Gastroesophageal sphincter (tissue), 4 donors: Measurements from ENCODE around the gene IGSF11. TPM values are rescaled to one million over a fixed set of nuclear protein-coding genes. Genes with fewer than 3 reads are reported as not detected.
"Not testable (repeated sequence)": the region's sequence is repeated elsewhere in the genome, so short reads cannot be mapped to it uniquely, and the experiment has no call there.

ENCODE experiments used
- ATAC-seq: fragments of 150-250 bp; one replicate; pipeline ENCODE4 v1.9.1; 2016; ENCODE audit warnings: mild to moderate bottlenecking, moderate library complexity
- H3K27ac ChIP-seq, 4 donors: fragments of 200-600 bp; sonication (generic) in 3 of 4; 1 replicate in 3 of 4; 2 replicates in 1 of 4; pipeline ENCODE4 v1.5.1; 2016 to 2019
- H3K27me3 ChIP-seq: fragments of 200-600 bp; sonication (generic); one replicate; pipeline ENCODE4 v1.5.1; 2019
- H3K36me3 ChIP-seq, 2 donors: fragments of 200-600 bp; sonication (generic); one replicate each; pipeline ENCODE4 v1.5.1; 2019; ENCODE audit warnings: control low read depth in 1 of 2
- H3K4me1 ChIP-seq, 3 donors: fragments of 200-600 bp; sonication (generic); 1 replicate in 2 of 3; 2 replicates in 1 of 3; pipeline ENCODE4 v1.5.1; 2016 to 2019; ENCODE audit warnings: control low read depth in 2 of 3
- H3K4me3 ChIP-seq, 2 donors: fragments of 200-600 bp; sonication (generic); one replicate each; pipeline ENCODE4 v1.5.1; 2019; ENCODE audit warnings: mild to moderate bottlenecking in 1 of 2, moderate library complexity in 1 of 2
- H3K9me3 ChIP-seq, 3 donors: fragments of 200-600 bp; sonication (generic); one replicate each; pipeline ENCODE4 v1.5.1; 2017 to 2019; ENCODE audit warnings: control low read depth in 2 of 3
- CTCF ChIP-seq, 4 experiments: fragments of 200-600 bp in 2 of 4; fragments of 450-650 bp in 2 of 4; sonication (generic) in 1 of 4; IDR thresholded peaks; one replicate each; pipeline ENCODE4 v1.5.1; 2017 to 2019; ENCODE audit warnings: antibody characterized with exemption in 4 of 4, mild to moderate bottlenecking in 2 of 4, moderate library complexity in 2 of 4
- EP300 ChIP-seq: sonication (generic); formaldehyde crosslinking; IDR thresholded peaks from one replicate; pipeline ENCODE4 v1.6.1; 2017; ENCODE audit warnings: antibody characterized with exemption, mild to moderate bottlenecking
- POLR2A ChIP-seq, 2 donors: fragments of 450-650 bp; IDR thresholded peaks; one replicate each; pipeline ENCODE4 v1.6.1; 2017; ENCODE audit warnings: antibody characterized with exemption in 2 of 2, mild to moderate bottlenecking in 2 of 2, moderate library complexity in 1 of 2
- POLR2AphosphoS5 ChIP-seq: sonication (generic); formaldehyde crosslinking; IDR thresholded peaks from one replicate; pipeline ENCODE4 v1.6.1; 2017; ENCODE audit warnings: antibody characterized with exemption
- WGBS, 2 donors: methylation state at CpG; one replicate each; pipeline ENCODE4 v1.1.5; 2018; ENCODE audit warnings: low coverage in 1 of 2; 5-methylcytosine and 5-hydroxymethylcytosine counted together
- total RNA-seq, 4 donors: library from RNA; depleted of rRNA; stranded (reverse); fragments of >200 nt; gene quantifications; one replicate each; pipeline ENCODE4 v1.1.0, GENCODE V29; 2016

The IGSF11 gene
- 10 to 100 TPM in 1 of 4 donors, 1 to 10 TPM in 3; 2.0 to 20.2 (median 6.1) TPM for total RNA-seq

GRCh38 chr3:119034256-119035013, at the start of gene IGSF11:
Gene IGSF11 (minus strand): TSS chr3:119034846. CDS start chr3:119034582, 264 bp downstream.
- Histone ChIP-seq H3K9me3 (no peaks in the 10 kb centered on the region), H3K27me3 (peaks cover 5% of the 10 kb centered on the region), H3K27ac (peak within 1 kb of the TSS; percentile 8 to 82 (median 78)), H3K36me3 (no peaks in the 10 kb centered on the region), H3K4me3 (peak within 1 kb of the TSS; percentile 47 to 74), H3K4me1 (peaks cover 0 to 22% (median 0%) of the 10 kb centered on the region in 3 donors)
- peak; percentile 88 for ATAC-seq
- WGBS, 2 donors, result 0% methylated on average over 3 of the region's 80 CpGs; no CpG with 5 or more reads in 1 of the 2 donors
- no peak for TF ChIP-seq POLR2A (IDR thresholded peaks at IDR 0.05)
- TF ChIP-seq CTCF (IDR thresholded peaks at IDR 0.05), result peak in 3 of 4 experiments; percentile 72 to 78 (median 76)
- TF ChIP-seq EP300, result no peak
- TF ChIP-seq POLR2AphosphoS5, result peak; percentile 49

GRCh38 chr3:119080364-119080763, 45.7 kb upstream of the IGSF11 start:
- Histone ChIP-seq H3K36me3 (no peaks in the 10 kb centered on the region), H3K4me1 (no peaks in the 10 kb centered on the region), H3K27me3 (no peaks in the 10 kb centered on the region), H3K4me3 (no peak overlapping the region), H3K27ac (no peak overlapping the region), H3K9me3 (peaks cover 0 to 6% (median 0%) of the 10 kb centered on the region in 3 donors)
- WGBS, 2 donors, result 50 to 60% methylated on average over 1 of the region's 1 CpG
- ATAC-seq, result no peak
- TF ChIP-seq POLR2A (IDR thresholded peaks at IDR 0.05), result no peak
- TF ChIP-seq EP300, result no peak

- WGBS, 2 donors, result 97% methylated on average over 6 of the region's 36 CpGs; no CpG with 5 or more reads in 1 of the 2 donors
- ATAC-seq, result peak; percentile 13
- no peaks in the 10 kb centered on the region for H3K9me3 ChIP-seq
- H3K4me3 ChIP-seq, result no peak overlapping the region
- TF ChIP-seq CTCF (IDR thresholded peaks at IDR 0.05), result no peak
- TF ChIP-seq POLR2A (IDR thresholded peaks at IDR 0.05), result no peak
- TF ChIP-seq EP300, result no peak
- no peak for TF ChIP-seq POLR2AphosphoS5
- H3K27ac ChIP-seq, result no peak overlapping the region
- H3K27me3 ChIP-seq, result no peaks in the 10 kb centered on the region
- no peaks in the 10 kb centered on the region for H3K4me1 ChIP-seq
- no peaks in the 10 kb centered on the region for H3K36me3 ChIP-seq
Measured at GRCh38 chr3:119073258-119074001, 38.8 kb upstream of the IGSF11 start.

GRCh38 chr3:119072451-119072850, 37.8 kb upstream of the IGSF11 start:
- H3K9me3 ChIP-seq, H3K4me1 ChIP-seq, H3K36me3 ChIP-seq, H3K27ac ChIP-seq, ATAC-seq, H3K27me3 ChIP-seq, H3K4me3 ChIP-seq: not testable (repeated sequence)
- WGBS, 2 donors, result 89 to 97% methylated on average over 6 to 11 of the region's 15 CpGs

GRCh38 chr3:119069725-119070124, 35.1 kb upstream of the IGSF11 start:
- H3K27ac ChIP-seq, result no peak overlapping the region
- no peaks in the 10 kb centered on the region for H3K4me1 ChIP-seq
- 69 to 75% methylated on average over 3 of the region's 3 CpGs for WGBS, 2 donors
- H3K27me3 ChIP-seq, result no peaks in the 10 kb centered on the region
- no peaks in the 10 kb centered on the region for H3K36me3 ChIP-seq
- no peaks in the 10 kb centered on the region for H3K9me3 ChIP-seq
- TF ChIP-seq POLR2A (IDR thresholded peaks at IDR 0.05) (no peak), EP300 (no peak), POLR2AphosphoS5 (no peak), CTCF (IDR thresholded peaks at IDR 0.05) (no peak)
- no peak overlapping the region for H3K4me3 ChIP-seq
- no peak for ATAC-seq
